Large intestine (tissue), 3 donors: ENCODE data around the gene TMEM38A. TPM values are rescaled to one million over a fixed set of nuclear protein-coding genes. Genes with fewer than 3 reads are reported as not detected.
"Not testable (repeated sequence)": the region's sequence is repeated elsewhere in the genome, so short reads cannot be mapped to it uniquely, and the experiment has no call there.

Source experiments
- DNase-seq, 2 donors: peaks; one replicate each; pipeline versions ENCODE4 v3.0.0 to v3.0.0-alpha.2; 2013
- H3K27ac ChIP-seq: one replicate; pipeline ENCODE4 v1.5.1; 2013; ENCODE audit warnings: low read length
- H3K27me3 ChIP-seq: 2 replicates; pipeline ENCODE4 v1.6.1; 2013; ENCODE audit warnings: low read length; ENCODE audit not compliant: control insufficient read depth, insufficient read depth
- H3K36me3 ChIP-seq: 2 replicates; pipeline ENCODE4 v1.6.1; 2013; ENCODE audit warnings: low read length; ENCODE audit not compliant: control insufficient read depth, insufficient read depth
- H3K4me1 ChIP-seq: one replicate; pipeline ENCODE4 v1.6.1; 2013; ENCODE audit warnings: low read length; ENCODE audit not compliant: control insufficient read depth, insufficient read depth
- H3K4me3 ChIP-seq: one replicate; pipeline ENCODE4 v1.5.1; 2013; ENCODE audit warnings: low read length
- H3K9me3 ChIP-seq: one replicate; pipeline ENCODE4 v1.6.1; 2013; ENCODE audit warnings: mild to moderate bottlenecking, low read depth, low read length, moderate library complexity; ENCODE audit not compliant: control insufficient read depth
- WGBS: methylation state at CpG from one replicate; pipeline ENCODE4 v1.1.5; 2013; ENCODE audit warnings: low lambda C conversion rate; ENCODE audit not compliant: insufficient coverage; 5-methylcytosine and 5-hydroxymethylcytosine counted together
- polyA plus RNA-seq: library from polyadenylated mRNA; unstranded; fragments of 120-200 nt; gene quantifications from one replicate; pipeline ENCODE4 v1.2.1, GENCODE V29; 2013

Gene TMEM38A
- polyA plus RNA-seq, 1 donor: 2.3 TPM

DNA sequence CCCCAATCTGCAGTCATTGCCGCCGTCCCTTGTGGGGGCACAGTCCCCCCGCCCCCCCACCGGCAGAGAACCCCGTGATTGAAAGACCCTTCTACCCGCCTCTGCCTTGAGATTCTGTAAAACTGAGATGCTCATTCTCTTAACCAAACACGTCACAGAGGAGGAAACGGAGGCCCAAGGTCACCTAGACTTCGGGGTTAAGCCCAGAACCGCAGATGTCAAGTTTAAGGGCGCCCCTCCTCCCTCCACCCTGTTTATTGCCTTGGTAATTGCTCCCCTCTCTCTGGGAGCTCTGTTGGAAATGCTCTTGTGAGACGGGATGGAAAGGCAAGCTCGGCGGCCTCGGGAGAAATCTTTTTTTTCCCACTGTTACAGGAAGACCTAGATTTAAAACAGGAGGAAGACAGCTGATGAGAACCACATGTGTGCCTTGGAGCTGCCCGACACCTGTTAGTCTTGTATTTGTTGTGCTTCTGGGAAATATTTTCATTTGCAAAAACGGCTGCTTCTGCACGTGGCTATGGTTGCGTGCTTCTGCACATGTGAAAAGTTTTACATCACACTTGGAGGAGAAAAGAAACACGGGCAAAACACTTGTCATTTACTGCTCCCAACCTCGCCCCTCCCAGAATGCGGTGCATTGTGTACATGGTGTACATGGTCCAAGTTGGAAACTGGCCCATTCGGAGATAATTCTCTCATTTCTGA lies 31.8 kb upstream of the TMEM38A start:
- H3K4me1 ChIP-seq: peaks cover 10% of the 10 kb centered on the region
- H3K4me3 ChIP-seq: peak overlapping the region; percentile 100
- H3K27me3 ChIP-seq: no peaks in the 10 kb centered on the region
- H3K27ac ChIP-seq: peak overlapping the region; percentile 98
- H3K36me3 ChIP-seq: peaks cover 22% of the 10 kb centered on the region
- no CpG with 5 or more reads among the region's 23 CpGs for WGBS
- peak; percentile 43 to 64 for DNase-seq
- no peaks in the 10 kb centered on the region for H3K9me3 ChIP-seq

DNA sequence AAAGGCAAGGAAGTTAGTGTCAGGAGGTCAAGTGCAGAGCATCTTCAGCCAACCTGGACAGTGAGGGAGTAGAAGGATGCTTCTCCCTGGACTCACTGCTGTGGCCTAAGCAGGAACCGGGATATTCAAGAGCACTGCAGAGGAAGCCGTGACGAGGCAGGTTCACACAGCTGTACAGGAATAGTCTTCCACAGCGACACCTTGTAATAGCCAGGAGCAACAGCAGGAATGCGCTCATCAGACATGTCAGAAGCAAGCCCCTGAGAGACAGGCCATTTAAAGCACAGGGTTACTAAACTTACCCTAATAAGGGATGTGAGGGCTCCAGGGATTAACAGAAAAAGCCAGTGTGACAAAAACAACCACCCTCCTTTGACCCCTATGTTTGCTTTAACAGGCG lies 29.5 kb upstream of the TMEM38A start:
- H3K9me3 ChIP-seq: no peaks in the 10 kb centered on the region
- peaks cover 10% of the 10 kb centered on the region for H3K4me1 ChIP-seq
- H3K4me3 ChIP-seq: no peak overlapping the region
- H3K27ac ChIP-seq: no peak overlapping the region
- peaks cover 29% of the 10 kb centered on the region for H3K36me3 ChIP-seq
- no peaks in the 10 kb centered on the region for H3K27me3 ChIP-seq
- no peak for DNase-seq
- 100% methylated on average over 1 of the region's 6 CpGs for WGBS

DNA sequence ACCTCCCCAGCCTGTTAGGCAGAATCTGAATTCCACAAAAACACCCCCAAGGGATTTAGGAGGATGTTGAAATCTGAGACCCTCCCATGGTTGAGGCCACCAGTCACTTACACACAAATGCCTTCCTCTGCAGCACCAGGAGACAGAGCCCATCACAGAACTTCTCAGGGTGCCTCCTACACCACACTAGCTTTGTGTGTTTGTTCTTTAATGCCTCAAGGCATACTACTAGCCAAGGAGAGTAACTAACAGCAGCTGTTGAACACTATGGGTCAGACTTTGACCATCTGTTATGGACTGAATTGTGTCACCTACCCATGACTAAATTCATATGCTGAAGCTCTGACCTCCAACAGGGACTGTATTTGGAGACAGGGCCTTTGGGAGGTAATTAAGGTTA lies 23.4 kb upstream of the TMEM38A start:
- no peaks in the 10 kb centered on the region for H3K27me3 ChIP-seq
- H3K27ac ChIP-seq: no peak overlapping the region
- no peaks in the 10 kb centered on the region for H3K4me1 ChIP-seq
- DNase-seq: no peak
- peaks cover 53% of the 10 kb centered on the region for H3K36me3 ChIP-seq
- no peak overlapping the region for H3K4me3 ChIP-seq
- H3K9me3 ChIP-seq: no peaks in the 10 kb centered on the region

DNA sequence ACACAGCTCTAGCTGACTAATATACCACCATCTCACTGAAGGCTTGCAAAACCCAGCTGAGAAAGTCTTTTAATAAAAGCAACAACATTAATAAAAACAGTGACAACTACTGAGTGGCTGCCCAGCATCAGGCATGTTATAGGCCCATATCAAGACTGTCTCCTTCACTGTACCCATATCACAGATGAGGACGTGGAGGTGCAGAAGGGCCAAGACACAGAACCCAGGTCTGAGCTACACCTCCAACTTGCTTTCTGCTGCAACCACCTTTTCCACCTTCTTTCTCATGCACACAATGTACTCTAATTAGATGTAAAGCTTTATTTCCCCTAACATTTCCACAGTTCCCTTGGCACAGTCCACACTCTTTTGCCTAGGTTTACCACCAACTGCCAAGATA lies 22.3 kb upstream of the TMEM38A start:
- Histone ChIP-seq H3K4me3 (no peak overlapping the region), H3K27ac (no peak overlapping the region), H3K27me3 (no peaks in the 10 kb centered on the region), H3K4me1 (no peaks in the 10 kb centered on the region), H3K36me3 (peaks cover 53% of the 10 kb centered on the region), H3K9me3 (no peaks in the 10 kb centered on the region)
- no CpG with 5 or more reads among the region's 1 CpG for WGBS
- DNase-seq: no peak

DNA sequence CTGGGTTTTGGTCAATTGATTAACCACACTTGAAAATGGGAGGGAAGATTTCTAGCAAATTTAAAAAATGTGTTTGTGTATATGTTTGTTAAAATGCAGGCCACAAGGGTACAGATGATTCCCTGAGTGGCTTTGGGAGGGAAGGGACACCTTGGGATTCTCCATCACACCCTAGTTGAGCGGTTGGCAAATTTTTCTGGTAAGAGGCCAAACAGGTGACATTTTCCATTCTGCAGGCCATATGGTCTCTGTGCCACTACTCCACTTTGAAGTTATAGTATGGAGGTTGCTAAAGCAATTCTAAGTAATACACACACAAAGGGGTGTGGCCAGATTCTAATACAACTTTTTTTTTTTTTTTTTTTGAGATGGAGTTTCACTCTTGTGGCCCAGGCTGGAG lies 20.0 kb upstream of the TMEM38A start:
- WGBS: no CpG with 5 or more reads among the region's 1 CpG
- no peak for DNase-seq
- Histone ChIP-seq H3K4me1 (no peaks in the 10 kb centered on the region), H3K9me3 (no peaks in the 10 kb centered on the region), H3K27me3 (no peaks in the 10 kb centered on the region), H3K36me3 (peaks cover 57% of the 10 kb centered on the region), H3K27ac (no peak overlapping the region), H3K4me3 (no peak overlapping the region)

DNA sequence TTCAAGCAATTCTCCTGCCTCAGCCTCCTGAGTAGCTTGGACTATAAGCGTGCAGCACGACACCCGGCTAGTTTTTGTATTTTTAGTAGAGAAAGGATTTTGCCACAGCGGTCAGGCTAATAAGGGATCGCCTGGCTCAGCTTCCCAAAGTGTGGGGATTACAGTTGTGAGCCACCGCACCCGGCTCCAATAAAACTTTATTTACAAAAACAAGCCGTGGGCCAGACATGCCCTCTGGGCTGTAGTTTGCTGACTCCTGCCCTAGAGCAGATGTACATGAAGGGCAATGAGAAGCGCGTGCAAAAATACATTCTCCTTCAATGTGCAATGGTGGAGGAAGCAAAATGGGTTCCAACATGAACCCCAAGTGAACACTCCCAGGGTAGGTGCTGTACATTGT lies 19.2 kb upstream of the TMEM38A start:
- DNase-seq: no peak
- WGBS: no CpG with 5 or more reads among the region's 10 CpGs
- H3K36me3 ChIP-seq: peaks cover 63% of the 10 kb centered on the region
- H3K27me3 ChIP-seq: no peaks in the 10 kb centered on the region
- H3K4me1 ChIP-seq: no peaks in the 10 kb centered on the region
- H3K4me3 ChIP-seq: no peak overlapping the region
- H3K9me3 ChIP-seq: no peaks in the 10 kb centered on the region
- H3K27ac ChIP-seq: no peak overlapping the region

DNA sequence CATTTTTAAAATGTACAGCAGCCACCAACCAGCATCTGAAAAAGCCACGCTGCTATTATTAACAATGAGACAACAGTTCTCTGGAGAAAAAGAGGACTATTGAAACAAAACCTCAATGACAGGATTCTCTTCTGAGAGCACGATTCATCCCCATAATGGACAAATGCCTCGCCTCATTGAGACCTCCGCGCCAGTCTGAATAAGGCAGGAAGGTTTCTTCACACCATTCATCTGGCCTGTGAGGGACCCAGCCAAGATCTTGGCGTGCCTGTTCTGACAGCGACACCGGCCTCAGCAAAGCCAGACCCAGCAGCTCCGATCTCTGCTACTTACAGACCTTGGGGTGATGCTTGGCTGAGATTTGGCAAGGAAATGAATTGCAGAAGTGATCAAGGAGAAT lies 15.8 kb upstream of the TMEM38A start:
- Histone ChIP-seq H3K36me3 (peaks cover 62% of the 10 kb centered on the region), H3K27ac (no peak overlapping the region), H3K27me3 (no peaks in the 10 kb centered on the region), H3K4me3 (no peak overlapping the region), H3K9me3 (no peaks in the 10 kb centered on the region), H3K4me1 (no peaks in the 10 kb centered on the region)
- 83% methylated on average over 1 of the region's 9 CpGs for WGBS
- no peak for DNase-seq

DNA sequence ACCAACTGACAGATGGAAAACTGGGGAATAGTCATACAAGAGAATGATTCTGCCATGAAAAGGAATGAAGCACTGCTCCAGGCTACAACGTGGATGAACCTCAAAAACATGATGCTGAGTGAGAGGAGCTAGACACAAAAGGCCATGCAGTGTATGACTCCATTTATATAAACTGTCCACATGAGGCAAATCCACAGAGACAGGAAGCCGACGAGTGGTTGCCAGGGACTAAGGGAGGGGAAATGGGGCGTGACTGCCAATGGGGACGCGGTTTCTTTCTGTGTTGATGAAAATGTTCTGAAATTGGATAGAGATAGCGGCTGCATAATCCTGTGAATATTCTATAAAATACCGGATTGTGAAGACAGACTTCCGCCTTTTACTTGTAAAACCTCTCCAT lies 11.2 kb upstream of the TMEM38A start:
- no peaks in the 10 kb centered on the region for H3K4me1 ChIP-seq
- DNase-seq: no peak
- H3K27ac ChIP-seq: no peak overlapping the region
- 70% methylated on average over 2 of the region's 9 CpGs for WGBS
- no peak overlapping the region for H3K4me3 ChIP-seq
- H3K27me3 ChIP-seq: no peaks in the 10 kb centered on the region
- no peaks in the 10 kb centered on the region for H3K9me3 ChIP-seq
- peaks cover 75% of the 10 kb centered on the region for H3K36me3 ChIP-seq

DNA sequence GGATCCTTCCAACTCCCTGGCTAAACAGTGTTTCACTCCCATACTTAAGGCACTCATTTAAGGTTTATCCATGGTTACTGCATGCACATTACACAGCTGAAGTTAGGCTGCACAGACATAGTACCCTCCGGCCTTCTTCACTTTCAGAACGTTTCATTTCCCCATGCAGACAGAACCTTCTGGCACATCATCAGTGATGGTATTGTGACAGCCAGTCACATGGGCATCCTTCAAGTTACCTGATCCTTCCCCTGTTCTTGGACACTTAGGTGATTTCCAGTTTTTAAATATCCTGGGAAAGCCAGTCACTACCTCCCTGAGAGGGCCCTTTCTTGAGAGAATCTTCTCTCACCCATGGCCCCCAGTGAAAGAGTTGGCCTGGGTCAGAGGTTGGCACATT lies 10.1 kb upstream of the TMEM38A start:
- Histone ChIP-seq H3K27me3 (no peaks in the 10 kb centered on the region), H3K4me3 (no peak overlapping the region), H3K36me3 (peaks cover 72% of the 10 kb centered on the region), H3K9me3 (no peaks in the 10 kb centered on the region), H3K27ac (no peak overlapping the region), H3K4me1 (no peaks in the 10 kb centered on the region)
- WGBS: no CpG with 5 or more reads among the region's 2 CpGs
- no peak for DNase-seq

DNA sequence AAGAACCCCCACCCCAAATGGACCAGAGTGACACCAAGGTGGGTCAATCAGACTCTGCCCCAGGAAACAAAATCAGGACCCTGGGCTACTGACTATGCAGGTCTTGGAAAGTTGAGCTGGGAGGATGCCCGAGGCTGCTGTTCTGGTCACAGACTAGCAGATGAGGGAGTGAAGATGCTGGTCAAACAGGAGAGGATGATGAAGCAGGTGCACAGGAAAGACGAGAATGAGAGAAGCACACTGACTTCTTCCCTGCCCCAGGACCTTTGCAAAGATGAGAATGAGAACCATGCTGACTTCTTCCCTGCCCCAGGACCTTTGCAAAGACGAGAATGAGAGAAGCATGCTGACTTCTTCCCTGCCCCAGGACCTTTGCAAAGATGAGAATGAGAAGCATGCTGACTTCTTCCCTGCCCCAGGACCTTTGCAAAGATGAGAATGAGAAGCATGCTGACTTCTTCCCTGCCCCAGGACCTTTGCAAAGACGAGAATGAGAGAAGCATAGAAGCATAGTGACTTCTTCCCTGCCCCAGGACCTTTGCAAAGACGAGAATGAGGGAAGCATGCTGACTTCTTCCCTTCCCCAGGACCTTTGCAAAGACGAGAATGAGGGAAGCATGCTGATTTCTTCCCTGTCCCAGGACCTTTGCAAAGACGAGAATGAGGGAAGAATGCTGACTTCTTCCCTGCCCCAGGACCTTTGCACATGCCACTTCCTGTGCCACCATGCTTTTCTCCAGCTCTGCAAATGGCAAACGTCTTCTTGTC lies 9.3 kb upstream of the TMEM38A start:
- DNase-seq, H3K4me3 ChIP-seq, H3K27ac ChIP-seq, H3K9me3 ChIP-seq, H3K27me3 ChIP-seq, H3K4me1 ChIP-seq: not testable (repeated sequence)
- WGBS: no CpG with 5 or more reads among the region's 8 CpGs
- H3K36me3 ChIP-seq: peaks cover 71% of the 10 kb centered on the region

DNA sequence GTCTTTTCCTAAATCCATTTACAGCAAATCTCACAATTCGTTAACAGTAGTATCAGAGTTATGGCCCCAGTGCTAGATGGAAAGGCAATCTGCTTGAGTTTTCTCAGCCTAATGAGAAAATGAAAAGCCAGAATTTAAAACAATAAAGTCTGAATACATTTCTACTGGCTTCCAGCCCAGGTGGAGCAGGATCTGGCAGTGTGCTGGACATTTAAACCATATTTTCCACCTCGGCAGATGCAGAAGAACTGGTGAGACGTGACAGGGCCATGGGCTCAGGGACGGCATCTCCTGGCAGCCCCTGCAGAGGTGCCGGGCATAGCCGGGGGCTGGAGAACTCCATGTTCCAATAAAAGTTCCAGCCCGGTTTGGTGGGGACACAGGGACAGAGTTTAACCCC lies 8.1 kb upstream of the TMEM38A start:
- WGBS: no CpG with 5 or more reads among the region's 7 CpGs
- Histone ChIP-seq H3K4me1 (no peaks in the 10 kb centered on the region), H3K27me3 (no peaks in the 10 kb centered on the region), H3K4me3 (no peak overlapping the region), H3K9me3 (no peaks in the 10 kb centered on the region), H3K27ac (no peak overlapping the region), H3K36me3 (peaks cover 71% of the 10 kb centered on the region)
- no peak for DNase-seq
